Lung (tissue), 12 donors: ENCODE measurements around the gene CFAP91. TPM values are rescaled to one million over a fixed set of nuclear protein-coding genes. Genes with fewer than 3 reads are reported as not detected.
A peak's percentile ranks its signal among the peaks of the same experiment; 100 is the strongest.

Source experiments
- ATAC-seq: fragments of 200-7000 bp; cut with Tn5 transposase; one replicate; pipeline ENCODE4 v1.9.1; 2020; ENCODE audit warnings: moderate number of reproducible peaks; ENCODE audit not compliant: insufficient read depth, low FRiP score
- DNase-seq, 3 donors: peaks; one replicate each; pipeline ENCODE4 v3.0.0-alpha.2; 2013 to 2017
- H3K27ac ChIP-seq, 2 donors: one replicate each; pipeline ENCODE4 v1.5.1; 2013; ENCODE audit warnings: mild to moderate bottlenecking in 2 of 2, moderate library complexity in 2 of 2, control low read depth in 1 of 2, inconsistent platforms in 1 of 2, low read depth in 1 of 2, low read length in 1 of 2
- H3K27me3 ChIP-seq, 3 donors: one replicate each; pipeline ENCODE4 v1.5.1; 2013; ENCODE audit warnings: low read length in 2 of 3; ENCODE audit not compliant: control insufficient read depth in 3 of 3, insufficient read depth in 3 of 3
- H3K36me3 ChIP-seq, 4 donors: one replicate each; pipeline ENCODE4 v1.5.1; 2013; ENCODE audit warnings: low read length in 4 of 4, mild to moderate bottlenecking in 1 of 4, moderate library complexity in 1 of 4; ENCODE audit not compliant: control insufficient read depth in 4 of 4, insufficient read depth in 4 of 4
- H3K4me1 ChIP-seq, 5 donors: one replicate each; pipeline ENCODE4 v1.5.1; 2013; ENCODE audit warnings: low read length in 5 of 5, mild to moderate bottlenecking in 2 of 5, moderate library complexity in 1 of 5; ENCODE audit not compliant: control insufficient read depth in 5 of 5, insufficient read depth in 5 of 5
- H3K4me3 ChIP-seq: one replicate; pipeline ENCODE4 v1.5.1; 2013; ENCODE audit warnings: mild to moderate bottlenecking, control low read depth, moderate library complexity
- H3K9ac ChIP-seq, 2 donors: one replicate each; pipeline ENCODE4 v1.5.1; 2013; ENCODE audit warnings: low read length in 2 of 2, control low read depth in 1 of 2; ENCODE audit not compliant: insufficient read depth in 1 of 2
- H3K9me3 ChIP-seq, 4 donors: one replicate each; pipeline ENCODE4 v1.5.1; 2013; ENCODE audit warnings: low read length in 3 of 4, mild to moderate bottlenecking in 1 of 4, moderate library complexity in 1 of 4; ENCODE audit not compliant: control insufficient read depth in 4 of 4, insufficient read depth in 3 of 4
- CTCF ChIP-seq: IDR thresholded peaks from 2 replicates; pipeline ENCODE4 v1.5.1; 2012; ENCODE audit warnings: mild to moderate bottlenecking; ENCODE audit errors: control extremely low read depth, extremely low read depth
- WGBS, 2 donors: extraction: QIAGEN DNeasy Blood & Tissue Kit; methylation state at CpG; one replicate each; pipeline ENCODE4 v1.1.7; 2013; 5-methylcytosine and 5-hydroxymethylcytosine counted together
- polyA plus RNA-seq, 2 donors: library from polyadenylated mRNA; stranded (reverse); fragments of 200-250 nt; gene quantifications; one replicate each; pipeline ENCODE4 v1.2.1, GENCODE V29; 2013
- total RNA-seq, 2 donors: library from RNA; depleted of rRNA in 1 of 2; stranded (reverse); fragments of >200 nt in 1 of 2; gene quantifications; one replicate each; pipeline ENCODE4 v1.2.1, GENCODE V29; 2014 to 2021
- donor health status: control.
- donor health status: control.
- donor health status: Bipolar disorder and iron deficiency.
- donor health status: healthy.
- donor health status: DM: yes; HTN: yes; CAD: no.

Gene CFAP91
- total and polyA plus RNA-seq, 4 donors: 3.4 to 19.0 (median 11.1) TPM

- WGBS, 2 donors: 86 to 87% methylated on average over 4 of the region's 4 CpGs
- DNase-seq (no peak), ATAC-seq (no peak)
Measured at GRCh38 chr3:119664850-119665379, 37.9 kb upstream of the CFAP91 start.

GRCh38 chr3:119665954-119666559 lies 36.8 kb upstream of the CFAP91 start:
- H3K27me3 ChIP-seq: no peaks in the 10 kb centered on the region
- ATAC-seq: no peak

More at GRCh38 chr3:119664850-119665379, 37.9 kb upstream of the CFAP91 start:
- no peak overlapping the region for H3K9ac ChIP-seq
- H3K4me3 ChIP-seq: no peak overlapping the region
- no peaks in the 10 kb centered on the region for H3K27me3 ChIP-seq
- no peak for TF ChIP-seq CTCF
- H3K27ac ChIP-seq: peak overlapping the region in 1 of 2 donors; percentile 95
- no peaks in the 10 kb centered on the region for H3K9me3 ChIP-seq
- peaks cover 0 to 4% (median 1%) of the 10 kb centered on the region in 4 donors for H3K36me3 ChIP-seq
- peaks cover 0 to 16% (median 6%) of the 10 kb centered on the region in 5 donors for H3K4me1 ChIP-seq

GRCh38 chr3:119669906-119670570 lies 32.8 kb upstream of the CFAP91 start:
- Histone ChIP-seq H3K4me3 (no peak overlapping the region), H3K4me1 (peaks cover 0 to 21% (median 0%) of the 10 kb centered on the region in 5 donors), H3K36me3 (peaks cover 8 to 17% (median 14%) of the 10 kb centered on the region in 4 donors), H3K9me3 (no peaks in the 10 kb centered on the region), H3K9ac (no peak overlapping the region), H3K27ac (peak overlapping the region in 1 of 2 donors; percentile 77), H3K27me3 (no peaks in the 10 kb centered on the region)
- no peak for ATAC-seq
- DNase-seq: no peak
- 89 to 95% methylated on average over 5 of the region's 5 CpGs for WGBS, 2 donors
- no peak for TF ChIP-seq CTCF

More at GRCh38 chr3:119665954-119666559, 36.8 kb upstream of the CFAP91 start:
- H3K4me1 ChIP-seq: peaks cover 0 to 20% (median 0%) of the 10 kb centered on the region in 5 donors
- no peaks in the 10 kb centered on the region for H3K9me3 ChIP-seq
- TF ChIP-seq CTCF: no peak
- DNase-seq: no peak
- 92% methylated on average over 6 of the region's 6 CpGs for WGBS, 2 donors
- H3K36me3 ChIP-seq: peaks cover 0 to 4% (median 1%) of the 10 kb centered on the region in 4 donors
- no peak overlapping the region for H3K4me3 ChIP-seq
- no peak overlapping the region for H3K9ac ChIP-seq
- H3K27ac ChIP-seq: peak overlapping the region in 1 of 2 donors; percentile 95
